Psoas muscle (tissue), 8 donors: ENCODE measurements around the gene NDUFA8. TPM values are rescaled to one million over a fixed set of nuclear protein-coding genes. Genes with fewer than 3 reads are reported as not detected.
A peak's percentile ranks its signal among the peaks of the same experiment; 100 is the strongest.

Experiments
- ATAC-seq, 4 donors: fragments of 200-7000 bp; cut with Tn5 transposase; one replicate each; pipeline ENCODE4 v1.9.1; 2020; ENCODE audit warnings: moderate library complexity in 3 of 4, mild to moderate bottlenecking in 2 of 4
- DNase-seq, 2 donors: peaks; one replicate each; pipeline ENCODE4 v3.0.0-alpha.2; 2020
- H3K27ac ChIP-seq: fragments of 200-600 bp; one replicate; pipeline ENCODE4 v1.8.0; 2022
- H3K27me3 ChIP-seq, 3 donors: fragments of 200-600 bp in 1 of 3; one replicate each; pipeline versions ENCODE4 v1.6.1 to v1.8.0; 2013 to 2022; ENCODE audit warnings: low read length in 2 of 3, mild to moderate bottlenecking in 2 of 3, moderate library complexity in 1 of 3; ENCODE audit not compliant: insufficient read depth in 3 of 3
- H3K36me3 ChIP-seq, 2 donors: fragments of 200-600 bp in 1 of 2; one replicate each; pipeline versions ENCODE4 v1.6.1 to v1.8.0; 2013 to 2022; ENCODE audit warnings: low read depth in 1 of 2, mild to moderate bottlenecking in 1 of 2, moderate library complexity in 1 of 2; ENCODE audit not compliant: insufficient read depth in 1 of 2
- H3K4me1 ChIP-seq: fragments of 200-600 bp; one replicate; pipeline ENCODE4 v1.8.0; 2022
- H3K4me3 ChIP-seq: fragments of 200-600 bp; one replicate; pipeline ENCODE4 v1.8.0; 2022; ENCODE audit warnings: mild to moderate bottlenecking
- H3K9me3 ChIP-seq: fragments of 200-600 bp; one replicate; pipeline ENCODE4 v1.8.0; 2022
- CTCF ChIP-seq: fragments of 200-600 bp; IDR thresholded peaks from one replicate; pipeline ENCODE4 v1.8.0; 2022; ENCODE audit warnings: antibody characterized with exemption
- WGBS, 3 donors: extraction: QIAGEN DNeasy Blood & Tissue Kit; methylation state at CpG; one replicate each; pipeline versions ENCODE4 v1.1.6 to v1.1.7; 2013; 5-methylcytosine and 5-hydroxymethylcytosine counted together
- intact Hi-C, 2 donors: fragments of 100-400 bp; cut with DNase I; formaldehyde crosslinking; loops; one replicate each; pipeline versions ENCODE4 v1.11.0 to v1.14.2; 2022
- long read RNA-seq, 2 donors: library from polyadenylated mRNA; unstranded; transcript quantifications; one replicate each; pipeline ENCODE4 v2.0.0, GENCODE V29; 2021
- polyA plus RNA-seq, 3 donors: library from polyadenylated mRNA; stranded (reverse); fragments of 200-250 nt; gene quantifications; one replicate each; pipeline ENCODE4 v1.2.3, GENCODE V29; 2013
- total RNA-seq, 4 donors: library from RNA; stranded (reverse); fragmentation: NEBNext Ultra II Directional in 2 of 4; extraction: Animal tissue kit (Norgen Biotek cat#: 25700) in 2 of 4; gene quantifications; one replicate each; pipeline versions ENCODE4 v1.2.1 to v1.2.4, GENCODE V29; 2021 to 2023
- donor health status: healthy with polysubstance abuse.
- donor health status: DM: no; HTN: no; CAD: no; lungs with moderate emphysema.
- donor health status: Bipolar disorder and iron deficiency.
- donor health status: healthy.
- donor health status: DM: yes; HTN: yes; CAD: no.
- donor health status: DM: no; HTN: no; CAD: no.
- donor health status: DM: no; HTN: no; CAD: no.
- donor health status: DM: yes; HTN: yes; CAD: no.

The NDUFA8 gene
- total RNA-seq (100 to 1,000 TPM in 3 of 4 donors, 10 to 100 TPM in 1; 78.9 to 148 (median 124) TPM), polyA plus RNA-seq (100 to 1,000 TPM; 191 to 257 (median 231) TPM)
- long read RNA-seq, donor 1, transcript NDUFA8-201 (4 exons, 844 nt): major isoform, 53 of 57 reads
- long read RNA-seq, donor 1, partial matches to known transcripts: 1 of 57 reads
- long read RNA-seq, donor 1, other reads (novel, unspliced or antisense): 3 of 57 reads
- long read RNA-seq, donor 2, transcript NDUFA8-201 (4 exons, 844 nt): major isoform, 69 of 75 reads
- long read RNA-seq, donor 2, partial matches to known transcripts: 1 of 75 reads
- long read RNA-seq, donor 2, other reads (novel, unspliced or antisense): 5 of 75 reads

- Histone ChIP-seq H3K36me3 (no peaks in the 10 kb centered on the region), H3K27ac (peak within 1 kb of the TSS; percentile 87), H3K9me3 (no peaks in the 10 kb centered on the region), H3K4me1 (peaks cover 40% of the 10 kb centered on the region), H3K27me3 (no peaks in the 10 kb centered on the region), H3K4me3 (peak within 1 kb of the TSS; percentile 90)
- TF ChIP-seq CTCF: peak; percentile 15
- 1% methylated on average over 50 to 56 of the region's 56 CpGs for WGBS, 3 donors
- intact Hi-C loops: loop anchor here in 1 of 2 donors (1.0 kb wide), 1 partner anchor 106 kb away; no protein-coding TSS in a partner anchor
- DNase-seq: peak; percentile 97 to 98
- peak; percentile 97 to 99 (median 98) for ATAC-seq
Measured at GRCh38 chr9:122159026-122159924, at the start of gene NDUFA8, which contains the start of gene MORN5. NDUFA8 (minus strand) TSS chr9:122159779; CDS start chr9:122159677, 102 bp downstream. MORN5 (plus strand) TSS chr9:122159908; CDS start chr9:122159973, 65 bp downstream.

- 65 to 72% (median 66%) methylated on average over 9 of the region's 9 CpGs for WGBS, 3 donors
- peaks cover 0 to 7% (median 0%) of the 10 kb centered on the region in 3 donors for H3K27me3 ChIP-seq
- H3K27ac ChIP-seq: no peak overlapping the region
- no peak for TF ChIP-seq CTCF
- H3K4me1 ChIP-seq: no peaks in the 10 kb centered on the region
- no peaks in the 10 kb centered on the region for H3K36me3 ChIP-seq
- no peak for ATAC-seq
- intact Hi-C loops: no loop called here
- H3K9me3 ChIP-seq: no peaks in the 10 kb centered on the region
- no peak for DNase-seq
- H3K4me3 ChIP-seq: no peak overlapping the region
Measured at GRCh38 chr9:122207096-122207495, 47.5 kb upstream of the NDUFA8 start.

GRCh38 chr9:122206118-122207046 lies 46.8 kb upstream of the NDUFA8 start:
- H3K27ac ChIP-seq: no peak overlapping the region
- no peaks in the 10 kb centered on the region for H3K9me3 ChIP-seq
- intact Hi-C loops: no loop called here
- no peaks in the 10 kb centered on the region for H3K36me3 ChIP-seq
- no peaks in the 10 kb centered on the region for H3K4me1 ChIP-seq
- TF ChIP-seq CTCF: no peak
- DNase-seq: no peak
- ATAC-seq: no peak
- 77 to 84% (median 78%) methylated on average over 9 of the region's 9 CpGs for WGBS, 3 donors
- H3K4me3 ChIP-seq: no peak overlapping the region
- peaks cover 0 to under 1% (median 0%) of the 10 kb centered on the region in 3 donors for H3K27me3 ChIP-seq

GRCh38 chr9:122205176-122205575 lies 45.6 kb upstream of the NDUFA8 start:
- 84 to 97% (median 87%) methylated on average over 8 of the region's 8 CpGs for WGBS, 3 donors
- H3K27ac ChIP-seq: no peak overlapping the region
- intact Hi-C loops: no loop called here

More at GRCh38 chr9:122205176-122205575, 45.6 kb upstream of the NDUFA8 start:
- ATAC-seq (no peak), DNase-seq (no peak)
- Histone ChIP-seq H3K36me3 (no peaks in the 10 kb centered on the region), H3K9me3 (no peaks in the 10 kb centered on the region), H3K4me3 (no peak overlapping the region), H3K4me1 (no peaks in the 10 kb centered on the region), H3K27me3 (no peaks in the 10 kb centered on the region)
- no peak for TF ChIP-seq CTCF
